ENCODE results near the gene APLNR.

The APLNR gene

DNA sequence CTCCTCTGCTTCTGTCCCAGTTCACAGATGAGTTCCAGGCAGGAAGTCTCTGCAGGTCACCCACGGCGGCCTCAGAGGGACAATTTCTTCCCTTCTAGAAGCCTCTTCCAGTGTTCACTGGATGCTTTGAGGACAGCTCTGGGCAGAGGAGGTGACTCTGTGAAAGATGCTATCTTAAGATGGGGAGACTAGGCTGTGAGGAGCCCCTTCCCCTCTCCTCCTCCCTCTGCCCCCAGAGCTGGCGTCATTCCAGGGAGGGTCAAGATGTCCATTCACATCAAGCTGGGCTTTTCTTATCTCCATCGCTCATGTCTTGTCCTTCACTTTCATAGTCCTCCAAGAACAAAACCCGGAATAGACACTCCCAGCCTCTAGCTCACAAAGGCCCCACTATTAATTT, 3.3 kb downstream of the APLNR start:
- no peak for ATAC-seq

DNA sequence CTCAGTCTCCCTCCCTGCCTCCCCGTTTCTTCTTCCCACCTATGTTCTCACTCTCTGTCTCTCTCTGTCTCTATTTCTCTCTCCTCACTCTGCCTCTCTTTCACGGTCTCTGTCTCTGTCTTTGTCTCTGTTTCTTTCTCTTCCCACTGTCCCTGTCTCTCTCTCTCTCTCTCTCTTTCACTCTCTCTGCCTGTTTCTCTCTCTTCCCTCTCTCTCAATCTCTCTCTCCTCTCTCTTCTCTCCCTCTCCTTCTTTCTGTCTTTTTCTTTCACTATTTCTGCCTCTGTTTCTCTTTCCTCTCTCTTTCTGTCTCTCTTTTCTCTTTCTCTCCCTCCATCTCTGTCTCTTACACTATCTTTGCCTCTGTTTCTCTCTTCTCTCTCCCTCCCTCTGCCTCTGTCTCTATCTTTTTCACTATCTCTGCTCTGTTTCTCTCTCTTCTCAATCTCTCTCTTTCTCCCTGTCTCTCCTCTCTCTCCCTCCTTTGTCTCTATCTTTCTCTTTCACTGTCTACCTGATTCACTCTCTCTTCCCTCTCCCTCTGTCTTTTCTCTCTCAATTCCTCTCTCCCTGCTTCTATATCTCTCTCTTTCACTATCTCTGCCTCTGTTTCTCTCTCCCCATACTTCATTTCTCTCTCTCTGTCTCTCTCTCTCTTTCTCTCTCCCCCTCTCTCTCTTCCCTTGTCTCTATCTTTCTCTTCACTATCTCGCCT, 5.4 kb downstream of the APLNR start:
- no peak for ATAC-seq
- no peak for TF ChIP-seq ZC3H10 (CRISPR knock-in tag; IDR thresholded peaks at IDR 0.05)
- no peak for TF ChIP-seq ZFP30 (CRISPR knock-in tag; IDR thresholded peaks at IDR 0.05)
- TF ChIP-seq, protein P1, sequence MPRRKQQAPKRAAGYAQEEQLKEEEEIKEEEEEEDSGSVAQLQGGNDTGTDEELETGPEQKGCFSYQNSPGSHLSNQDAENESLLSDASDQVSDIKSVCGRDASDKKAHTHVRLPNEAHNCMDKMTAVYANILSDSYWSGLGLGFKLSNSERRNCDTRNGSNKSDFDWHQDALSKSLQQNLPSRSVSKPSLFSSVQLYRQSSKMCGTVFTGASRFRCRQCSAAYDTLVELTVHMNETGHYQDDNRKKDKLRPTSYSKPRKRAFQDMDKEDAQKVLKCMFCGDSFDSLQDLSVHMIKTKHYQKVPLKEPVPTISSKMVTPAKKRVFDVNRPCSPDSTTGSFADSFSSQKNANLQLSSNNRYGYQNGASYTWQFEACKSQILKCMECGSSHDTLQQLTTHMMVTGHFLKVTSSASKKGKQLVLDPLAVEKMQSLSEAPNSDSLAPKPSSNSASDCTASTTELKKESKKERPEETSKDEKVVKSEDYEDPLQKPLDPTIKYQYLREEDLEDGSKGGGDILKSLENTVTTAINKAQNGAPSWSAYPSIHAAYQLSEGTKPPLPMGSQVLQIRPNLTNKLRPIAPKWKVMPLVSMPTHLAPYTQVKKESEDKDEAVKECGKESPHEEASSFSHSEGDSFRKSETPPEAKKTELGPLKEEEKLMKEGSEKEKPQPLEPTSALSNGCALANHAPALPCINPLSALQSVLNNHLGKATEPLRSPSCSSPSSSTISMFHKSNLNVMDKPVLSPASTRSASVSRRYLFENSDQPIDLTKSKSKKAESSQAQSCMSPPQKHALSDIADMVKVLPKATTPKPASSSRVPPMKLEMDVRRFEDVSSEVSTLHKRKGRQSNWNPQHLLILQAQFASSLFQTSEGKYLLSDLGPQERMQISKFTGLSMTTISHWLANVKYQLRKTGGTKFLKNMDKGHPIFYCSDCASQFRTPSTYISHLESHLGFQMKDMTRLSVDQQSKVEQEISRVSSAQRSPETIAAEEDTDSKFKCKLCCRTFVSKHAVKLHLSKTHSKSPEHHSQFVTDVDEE (CRISPR knock-in tag; IDR thresholded peaks at IDR 0.05): no peak
- no peak for TF ChIP-seq RARB (CRISPR knock-in tag; IDR thresholded peaks at IDR 0.05)
- TF ChIP-seq ZNF565 (CRISPR knock-in tag; conservative IDR thresholded peaks at IDR 0.05; ENCODE audit: low read depth): no peak
- TF ChIP-seq PPARA (CRISPR knock-in tag; IDR thresholded peaks at IDR 0.05; ENCODE audit: borderline replicate concordance): no peak
- TF ChIP-seq TCF4 (CRISPR knock-in tag; IDR thresholded peaks at IDR 0.05; ENCODE audit: borderline replicate concordance): no peak
- no peak for TF ChIP-seq ESRRG (CRISPR knock-in tag; IDR thresholded peaks at IDR 0.05)
- TF ChIP-seq, protein P2, sequence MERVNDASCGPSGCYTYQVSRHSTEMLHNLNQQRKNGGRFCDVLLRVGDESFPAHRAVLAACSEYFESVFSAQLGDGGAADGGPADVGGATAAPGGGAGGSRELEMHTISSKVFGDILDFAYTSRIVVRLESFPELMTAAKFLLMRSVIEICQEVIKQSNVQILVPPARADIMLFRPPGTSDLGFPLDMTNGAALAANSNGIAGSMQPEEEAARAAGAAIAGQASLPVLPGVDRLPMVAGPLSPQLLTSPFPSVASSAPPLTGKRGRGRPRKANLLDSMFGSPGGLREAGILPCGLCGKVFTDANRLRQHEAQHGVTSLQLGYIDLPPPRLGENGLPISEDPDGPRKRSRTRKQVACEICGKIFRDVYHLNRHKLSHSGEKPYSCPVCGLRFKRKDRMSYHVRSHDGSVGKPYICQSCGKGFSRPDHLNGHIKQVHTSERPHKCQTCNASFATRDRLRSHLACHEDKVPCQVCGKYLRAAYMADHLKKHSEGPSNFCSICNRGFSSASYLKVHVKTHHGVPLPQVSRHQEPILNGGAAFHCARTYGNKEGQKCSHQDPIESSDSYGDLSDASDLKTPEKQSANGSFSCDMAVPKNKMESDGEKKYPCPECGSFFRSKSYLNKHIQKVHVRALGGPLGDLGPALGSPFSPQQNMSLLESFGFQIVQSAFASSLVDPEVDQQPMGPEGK (CRISPR knock-in tag; IDR thresholded peaks at IDR 0.05; ENCODE audit: borderline replicate concordance): no peak
- TF ChIP-seq ISL1 (CRISPR knock-in tag; IDR thresholded peaks at IDR 0.05): no peak
- TF ChIP-seq TOX (CRISPR knock-in tag; IDR thresholded peaks at IDR 0.05; ENCODE audit: borderline replicate concordance): no peak
- no peak for TF ChIP-seq ZFP3 (CRISPR knock-in tag; IDR thresholded peaks at IDR 0.05)
- TF ChIP-seq BACH2 (CRISPR knock-in tag; IDR thresholded peaks at IDR 0.05; ENCODE audit: borderline replicate concordance): no peak
- no peak for TF ChIP-seq SNAI2 (CRISPR knock-in tag; IDR thresholded peaks at IDR 0.05)
- TF ChIP-seq, protein P3, sequence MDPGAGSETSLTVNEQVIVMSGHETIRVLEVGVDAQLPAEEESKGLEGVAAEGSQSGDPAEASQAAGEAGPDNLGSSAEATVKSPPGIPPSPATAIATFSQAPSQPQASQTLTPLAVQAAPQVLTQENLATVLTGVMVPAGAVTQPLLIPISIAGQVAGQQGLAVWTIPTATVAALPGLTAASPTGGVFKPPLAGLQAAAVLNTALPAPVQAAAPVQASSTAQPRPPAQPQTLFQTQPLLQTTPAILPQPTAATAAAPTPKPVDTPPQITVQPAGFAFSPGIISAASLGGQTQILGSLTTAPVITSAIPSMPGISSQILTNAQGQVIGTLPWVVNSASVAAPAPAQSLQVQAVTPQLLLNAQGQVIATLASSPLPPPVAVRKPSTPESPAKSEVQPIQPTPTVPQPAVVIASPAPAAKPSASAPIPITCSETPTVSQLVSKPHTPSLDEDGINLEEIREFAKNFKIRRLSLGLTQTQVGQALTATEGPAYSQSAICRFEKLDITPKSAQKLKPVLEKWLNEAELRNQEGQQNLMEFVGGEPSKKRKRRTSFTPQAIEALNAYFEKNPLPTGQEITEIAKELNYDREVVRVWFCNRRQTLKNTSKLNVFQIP (CRISPR knock-in tag; IDR thresholded peaks at IDR 0.05; ENCODE audit: borderline replicate concordance, low read depth): no peak

More for the DNA sequence above, 3.3 kb downstream of the APLNR start:
- TF ChIP-seq PPARA (CRISPR knock-in tag; IDR thresholded peaks at IDR 0.05; ENCODE audit: borderline replicate concordance) (no peak), ZFP30 (CRISPR knock-in tag; IDR thresholded peaks at IDR 0.05) (no peak), OSR1 (CRISPR knock-in tag; IDR thresholded peaks at IDR 0.05) (no peak), ZNF8 (CRISPR knock-in tag; IDR thresholded peaks at IDR 0.05) (no peak), ZC3H10 (CRISPR knock-in tag; IDR thresholded peaks at IDR 0.05) (no peak), ESRRG (CRISPR knock-in tag; IDR thresholded peaks at IDR 0.05) (no peak), ZNF565 (CRISPR knock-in tag; conservative IDR thresholded peaks at IDR 0.05; ENCODE audit: low read depth) (no peak), BACH2 (CRISPR knock-in tag; IDR thresholded peaks at IDR 0.05; ENCODE audit: borderline replicate concordance) (no peak), TOX (CRISPR knock-in tag; IDR thresholded peaks at IDR 0.05; ENCODE audit: borderline replicate concordance) (no peak), GLIS3 (CRISPR knock-in tag; IDR thresholded peaks at IDR 0.05) (no peak), SNAI2 (CRISPR knock-in tag; IDR thresholded peaks at IDR 0.05) (no peak), ZFP3 (CRISPR knock-in tag; IDR thresholded peaks at IDR 0.05) (no peak), CSDC2 (CRISPR knock-in tag; IDR thresholded peaks at IDR 0.05) (no peak), RARB (CRISPR knock-in tag; IDR thresholded peaks at IDR 0.05) (no peak), ISL1 (CRISPR knock-in tag; IDR thresholded peaks at IDR 0.05) (no peak)
- TF ChIP-seq, protein P3 (CRISPR knock-in tag; IDR thresholded peaks at IDR 0.05; ENCODE audit: borderline replicate concordance, low read depth): no peak
- TF ChIP-seq, protein P4, sequence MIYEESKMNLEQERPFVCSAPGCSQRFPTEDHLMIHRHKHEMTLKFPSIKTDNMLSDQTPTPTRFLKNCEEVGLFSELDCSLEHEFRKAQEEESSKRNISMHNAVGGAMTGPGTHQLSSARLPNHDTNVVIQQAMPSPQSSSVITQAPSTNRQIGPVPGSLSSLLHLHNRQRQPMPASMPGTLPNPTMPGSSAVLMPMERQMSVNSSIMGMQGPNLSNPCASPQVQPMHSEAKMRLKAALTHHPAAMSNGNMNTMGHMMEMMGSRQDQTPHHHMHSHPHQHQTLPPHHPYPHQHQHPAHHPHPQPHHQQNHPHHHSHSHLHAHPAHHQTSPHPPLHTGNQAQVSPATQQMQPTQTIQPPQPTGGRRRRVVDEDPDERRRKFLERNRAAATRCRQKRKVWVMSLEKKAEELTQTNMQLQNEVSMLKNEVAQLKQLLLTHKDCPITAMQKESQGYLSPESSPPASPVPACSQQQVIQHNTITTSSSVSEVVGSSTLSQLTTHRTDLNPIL (CRISPR knock-in tag; IDR thresholded peaks at IDR 0.05; ENCODE audit: low read depth): no peak
- TF ChIP-seq, protein P2 (CRISPR knock-in tag; IDR thresholded peaks at IDR 0.05; ENCODE audit: borderline replicate concordance): no peak
- TF ChIP-seq, protein P5, sequence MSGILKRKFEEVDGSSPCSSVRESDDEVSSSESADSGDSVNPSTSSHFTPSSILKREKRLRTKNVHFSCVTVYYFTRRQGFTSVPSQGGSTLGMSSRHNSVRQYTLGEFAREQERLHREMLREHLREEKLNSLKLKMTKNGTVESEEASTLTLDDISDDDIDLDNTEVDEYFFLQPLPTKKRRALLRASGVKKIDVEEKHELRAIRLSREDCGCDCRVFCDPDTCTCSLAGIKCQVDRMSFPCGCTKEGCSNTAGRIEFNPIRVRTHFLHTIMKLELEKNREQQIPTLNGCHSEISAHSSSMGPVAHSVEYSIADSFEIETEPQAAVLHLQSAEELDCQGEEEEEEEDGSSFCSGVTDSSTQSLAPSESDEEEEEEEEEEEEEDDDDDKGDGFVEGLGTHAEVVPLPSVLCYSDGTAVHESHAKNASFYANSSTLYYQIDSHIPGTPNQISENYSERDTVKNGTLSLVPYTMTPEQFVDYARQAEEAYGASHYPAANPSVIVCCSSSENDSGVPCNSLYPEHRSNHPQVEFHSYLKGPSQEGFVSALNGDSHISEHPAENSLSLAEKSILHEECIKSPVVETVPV (CRISPR knock-in tag; IDR thresholded peaks at IDR 0.05): no peak

Data from SK-N-SH treated with all-trans-retinoic acid at 6 μM for 48 hours (cell line).